HEK293 (cell line): ENCODE data around the gene RIMS3.

Experiments used
- CTCF ChIA-PET: fragments of 350-600 bp; formaldehyde crosslinking; extraction: SDS; loops from one replicate; lab custom pipeline; 2021; ENCODE audit warnings: antibody characterized with exemption; lab: Yijun Ruan, JAX
- POLR2A ChIA-PET: fragments of 300-600 bp; formaldehyde crosslinking; extraction: SDS; loops from one replicate; lab custom pipeline; 2020; ENCODE audit warnings: antibody characterized with exemption, inconsistent platforms; lab: Yijun Ruan, JAX
- H3K27ac ChIP-seq: fragments of 200-500 bp; sonication (Bioruptor generic); 2 replicates; pipeline ENCODE4 v1.5.1; 2014; ENCODE audit warnings: low read depth, low read length, control low read depth, inconsistent platforms; ENCODE audit errors: extremely low read depth
- H3K36me3 ChIP-seq, 2 experiments: fragments of 200-500 bp in 1 of 2; sonication (Bioruptor generic) in 1 of 2; 1 replicate in 1 of 2; 2 replicates in 1 of 2; pipeline ENCODE4 v1.5.1; 2014 to 2017; ENCODE audit warnings: inconsistent platforms in 2 of 2, low read length in 2 of 2; ENCODE audit not compliant: control insufficient read depth in 2 of 2, insufficient read depth in 1 of 2
- H3K4me1 ChIP-seq: fragments of 200-500 bp; sonication (Bioruptor generic); 2 replicates; pipeline ENCODE4 v1.5.1; 2014; ENCODE audit warnings: mild to moderate bottlenecking, low read length, inconsistent platforms; ENCODE audit not compliant: control insufficient read depth, insufficient read depth
- H3K4me3 ChIP-seq: 2 replicates; pipeline ENCODE4 v1.5.1; 2011; ENCODE audit warnings: low read depth, mild to moderate bottlenecking, control low read depth, low read length, moderate library complexity
- H3K9me3 ChIP-seq: fragments of 200-500 bp; sonication (Bioruptor generic); 2 replicates; pipeline ENCODE4 v1.5.1; 2014; ENCODE audit warnings: low read depth, low read length, inconsistent platforms; ENCODE audit not compliant: control insufficient read depth, insufficient read depth
- EGR2 ChIP-seq: fragments of 450-650 bp; formaldehyde crosslinking; IDR thresholded peaks from 2 replicates; pipeline ENCODE4 v1.5.1; 2016; ENCODE audit warnings: low read depth, missing biosample characterization, missing genetic modification characterization
- GFI1B ChIP-seq: fragments of 450-650 bp; formaldehyde crosslinking; IDR thresholded peaks from 2 replicates; pipeline ENCODE4 v1.5.1; 2016; ENCODE audit warnings: missing biosample characterization, missing genetic modification characterization
- GLI4 ChIP-seq: fragments of 450-650 bp; formaldehyde crosslinking; IDR thresholded peaks from 2 replicates; pipeline ENCODE4 v1.5.1; 2016; ENCODE audit warnings: missing biosample characterization, missing genetic modification characterization
- HOXA7 ChIP-seq: sonication (generic); formaldehyde crosslinking; IDR thresholded peaks from 2 replicates; pipeline ENCODE4 v1.8.1; 2022; ENCODE audit warnings: missing genetic modification reagents, borderline replicate concordance
- KLF17 ChIP-seq: fragments of 450-650 bp; formaldehyde crosslinking; IDR thresholded peaks from 2 replicates; pipeline ENCODE4 v1.5.1; 2016; ENCODE audit warnings: missing biosample characterization, missing genetic modification characterization
- MEIS1 ChIP-seq: sonication (generic); formaldehyde crosslinking; IDR thresholded peaks from 2 replicates; pipeline ENCODE4 v1.8.1; 2022; ENCODE audit warnings: missing genetic modification reagents, mild to moderate bottlenecking, borderline replicate concordance
- MZF1 ChIP-seq: fragments of 450-650 bp; formaldehyde crosslinking; IDR thresholded peaks from 2 replicates; pipeline ENCODE4 v1.5.1; 2017; ENCODE audit warnings: missing biosample characterization, missing genetic modification characterization, borderline replicate concordance
- PRDM10 ChIP-seq: fragments of 450-650 bp; formaldehyde crosslinking; IDR thresholded peaks from 2 replicates; pipeline ENCODE4 v1.5.1; 2016; ENCODE audit warnings: missing biosample characterization, missing genetic modification characterization
- PRDM4 ChIP-seq: fragments of 450-650 bp; formaldehyde crosslinking; IDR thresholded peaks from 2 replicates; pipeline ENCODE4 v1.5.1; 2017; ENCODE audit warnings: missing biosample characterization, missing genetic modification characterization
- SALL2 ChIP-seq: fragments of 450-650 bp; formaldehyde crosslinking; IDR thresholded peaks from 2 replicates; pipeline ENCODE4 v1.5.0; 2017; ENCODE audit warnings: missing biosample characterization, mild to moderate bottlenecking, missing genetic modification characterization, borderline replicate concordance
- SCRT1 ChIP-seq: fragments of 450-650 bp; formaldehyde crosslinking; IDR thresholded peaks from 2 replicates; pipeline ENCODE4 v1.5.1; 2016; ENCODE audit warnings: missing biosample characterization, missing genetic modification characterization, borderline replicate concordance
- SP3 ChIP-seq: fragments of 450-650 bp; formaldehyde crosslinking; IDR thresholded peaks from 2 replicates; pipeline ENCODE4 v1.5.1; 2016; ENCODE audit warnings: missing biosample characterization, missing genetic modification characterization
- ZBTB10 ChIP-seq: fragments of 450-650 bp; formaldehyde crosslinking; IDR thresholded peaks from 2 replicates; pipeline ENCODE4 v1.5.1; 2016; ENCODE audit warnings: missing biosample characterization, missing genetic modification characterization
- ZBTB17 ChIP-seq: fragments of 450-650 bp; formaldehyde crosslinking; IDR thresholded peaks from 2 replicates; pipeline ENCODE4 v1.5.1; 2016; ENCODE audit warnings: missing biosample characterization, missing genetic modification characterization
- ZEB2 ChIP-seq: fragments of 450-650 bp; formaldehyde crosslinking; IDR thresholded peaks from 2 replicates; pipeline ENCODE4 v1.5.1; 2016; ENCODE audit warnings: missing biosample characterization, missing genetic modification characterization
- ZNF140 ChIP-seq: fragments of 450-650 bp; formaldehyde crosslinking; IDR thresholded peaks from 2 replicates; pipeline ENCODE4 v1.5.1; 2016; ENCODE audit warnings: missing biosample characterization, missing genetic modification characterization
- ZNF16 ChIP-seq: fragments of 450-650 bp; formaldehyde crosslinking; IDR thresholded peaks from 2 replicates; pipeline ENCODE4 v1.5.1; 2016; ENCODE audit warnings: low read depth, missing biosample characterization, missing genetic modification characterization
- ZNF175 ChIP-seq: fragments of 450-650 bp; formaldehyde crosslinking; IDR thresholded peaks from 2 replicates; pipeline ENCODE4 v1.5.1; 2016; ENCODE audit warnings: missing biosample characterization, missing genetic modification characterization
- ZNF19 ChIP-seq: fragments of 450-650 bp; formaldehyde crosslinking; IDR thresholded peaks from 2 replicates; pipeline ENCODE4; 2016; ENCODE audit warnings: missing biosample characterization, missing genetic modification characterization, low read depth
- ZNF221 ChIP-seq: fragments of 450-650 bp; formaldehyde crosslinking; IDR thresholded peaks from 2 replicates; pipeline ENCODE4 v1.5.1; 2017; ENCODE audit warnings: missing biosample characterization, missing genetic modification characterization, borderline replicate concordance
- ZNF266 ChIP-seq: fragments of 450-650 bp; formaldehyde crosslinking; IDR thresholded peaks from 2 replicates; pipeline ENCODE4 v1.5.1; 2016; ENCODE audit warnings: missing biosample characterization, missing genetic modification characterization, low read depth
- ZNF341 ChIP-seq: fragments of 450-650 bp; formaldehyde crosslinking; IDR thresholded peaks from 2 replicates; pipeline ENCODE4; 2016; ENCODE audit warnings: low read depth, missing biosample characterization, missing genetic modification characterization
- ZNF350 ChIP-seq: fragments of 450-650 bp; formaldehyde crosslinking; IDR thresholded peaks from 2 replicates; pipeline ENCODE4 v1.5.0; 2017; ENCODE audit warnings: missing biosample characterization, mild to moderate bottlenecking, missing genetic modification characterization
- ZNF354C ChIP-seq: fragments of 450-650 bp; formaldehyde crosslinking; IDR thresholded peaks from 2 replicates; pipeline ENCODE4 v1.5.1; 2016; ENCODE audit warnings: missing biosample characterization, missing genetic modification characterization, low read depth, borderline replicate concordance
- ZNF404 ChIP-seq: fragments of 450-650 bp; formaldehyde crosslinking; IDR thresholded peaks from 2 replicates; pipeline ENCODE4 v1.5.1; 2017; ENCODE audit warnings: missing biosample characterization, missing genetic modification characterization
- ZNF416 ChIP-seq: fragments of 450-650 bp; formaldehyde crosslinking; IDR thresholded peaks from 2 replicates; pipeline ENCODE4 v1.5.1; 2016; ENCODE audit warnings: missing biosample characterization, missing genetic modification characterization
- ZNF600 ChIP-seq: fragments of 450-650 bp; formaldehyde crosslinking; IDR thresholded peaks from 2 replicates; pipeline ENCODE4 v1.5.1; 2016; ENCODE audit warnings: missing biosample characterization, missing genetic modification characterization
- ZNF777 ChIP-seq: fragments of 450-650 bp; formaldehyde crosslinking; IDR thresholded peaks from 2 replicates; pipeline ENCODE4 v1.5.1; 2017; ENCODE audit warnings: missing biosample characterization, missing genetic modification characterization, borderline replicate concordance
- ZNF792 ChIP-seq: fragments of 450-650 bp; formaldehyde crosslinking; IDR thresholded peaks from 2 replicates; pipeline ENCODE4 v1.5.1; 2016; ENCODE audit warnings: missing biosample characterization, missing genetic modification characterization

Gene RIMS3

GRCh38 chr1:40665335-40666171, at the start of gene RIMS3:
TSS of gene RIMS3 (minus strand) at chr1:40665682. CDS start at chr1:40641925, 23,757 bp downstream.
- POLR2A ChIA-PET, result interaction anchor here (0.6 to 1.9 kb wide), 3 partner anchors 26 to 268 kb away, joined by 3 to 5 read pairs (median 5); partner anchors contain the start of gene NFYC
- H3K4me1 ChIP-seq, result no peaks in the 10 kb centered on the region
- no peaks in the 10 kb centered on the region for H3K9me3 ChIP-seq
- no peaks in the 10 kb centered on the region for H3K36me3 ChIP-seq
- peak within 1 kb of the TSS; percentile 49 for H3K4me3 ChIP-seq
- H3K27ac ChIP-seq, result no peak within 1 kb of the TSS; the same call in 1 of the 2 replicates
- CTCF ChIA-PET, result interaction anchor here (0.6 to 1.3 kb wide), 3 partner anchors 17 to 53 kb away, joined by 3 to 7 read pairs (median 3); no protein-coding TSS in a partner anchor
- TF ChIP-seq ZNF600 (tag by site-specific recombination) (no peak), HOXA7 (CRISPR knock-in tag) (no peak), GFI1B (tag by site-specific recombination) (no peak), ZNF140 (tag by site-specific recombination) (no peak), ZNF354C (tag by site-specific recombination) (no peak), ZEB2 (tag by site-specific recombination) (no peak), SALL2 (no peak), ZNF350 (tag by site-specific recombination) (no peak), ZNF341 (tag by site-specific recombination) (no peak), MEIS1 (CRISPR knock-in tag) (no peak), PRDM10 (tag by site-specific recombination) (peak; percentile 61), ZBTB10 (0 out of 2 replicates have a peak, but pooled peaks have one; percentile 19), ZNF777 (tag by site-specific recombination) (no peak), ZNF404 (tag by site-specific recombination) (no peak), ZBTB17 (tag by site-specific recombination) (no peak), MZF1 (tag by site-specific recombination) (no peak), ZNF792 (tag by site-specific recombination) (no peak), ZNF416 (no peak), EGR2 (tag by site-specific recombination) (no peak), PRDM4 (tag by site-specific recombination) (peak; percentile 90), SCRT1 (no peak), SP3 (tag by site-specific recombination) (peak; percentile 87), KLF17 (tag by site-specific recombination) (no peak), ZNF16 (no peak), ZNF175 (tag by site-specific recombination) (no peak), ZNF221 (tag by site-specific recombination) (no peak), ZNF19 (tag by site-specific recombination) (no peak), GLI4 (no peak), ZNF266 (tag by site-specific recombination) (no peak)
